PC-9 (cell line): Measurements from ENCODE around the gene OIP5. TPM values are rescaled to one million over a fixed set of nuclear protein-coding genes. Genes with fewer than 3 reads are reported as not detected.

ENCODE experiments used
- BruUV-seq: library from RNA; stranded (reverse); fragments of 400-500 nt; replicated peaks from 2 replicates; lab custom pipeline; 2021; lab: Mats Ljungman, UMichigan
- CTCF ChIA-PET: fragments of 300-600 bp; sonication (Branson Sonifier 250); formaldehyde crosslinking; loops from one replicate; lab custom pipeline; 2022; ENCODE audit warnings: antibody characterized with exemption; lab: Charles Lee
- POLR2A ChIA-PET: fragments of 300-600 bp; sonication (Branson Sonifier 250); formaldehyde crosslinking; loops from one replicate; lab custom pipeline; 2022; ENCODE audit warnings: antibody characterized with exemption; ENCODE audit not compliant: unreplicated experiment; lab: Charles Lee
- DNase-seq, 2 experiments: peaks; one replicate each; pipeline versions ENCODE4 v3.0.0 to v3.0.0-alpha.2; 2015 to 2022; ENCODE audit warnings: mixed read lengths in 1 of 2
- H2AFZ ChIP-seq: fragments of 200-600 bp; sonication (generic); 2 replicates; pipeline ENCODE4 v1.8.1; 2017; ENCODE audit warnings: antibody characterized with exemption
- H3F3A ChIP-seq: fragments of 200-600 bp; sonication (generic); 2 replicates; pipeline ENCODE4 v1.8.1; 2017; ENCODE audit warnings: antibody characterized with exemption, mild to moderate bottlenecking, low read depth; ENCODE audit not compliant: insufficient read depth
- H3K27ac ChIP-seq: fragments of 200-600 bp; sonication (generic); 2 replicates; pipeline ENCODE4 v1.6.1; 2016; ENCODE audit warnings: mixed run types
- H3K27me3 ChIP-seq: fragments of 200-600 bp; sonication (generic); 2 replicates; pipeline ENCODE4 v1.6.1; 2016; ENCODE audit warnings: low read depth, mixed run types; ENCODE audit not compliant: insufficient read depth
- H3K36me3 ChIP-seq: fragments of 200-600 bp; sonication (generic); 2 replicates; pipeline ENCODE4 v1.6.1; 2016; ENCODE audit warnings: low read depth, mixed run types
- H3K4me1 ChIP-seq: fragments of 200-600 bp; sonication (generic); replicated peaks from 2 replicates; pipeline ENCODE4 v1.6.1; 2016; ENCODE audit warnings: mixed run types; ENCODE audit not compliant: insufficient read depth
- H3K4me2 ChIP-seq: fragments of 200-600 bp; sonication (generic); 2 replicates; pipeline ENCODE4 v1.6.1; 2017; ENCODE audit warnings: mixed run types
- H3K4me3 ChIP-seq: fragments of 200-600 bp; sonication (generic); 2 replicates; pipeline ENCODE4 v1.6.1; 2016; ENCODE audit warnings: mixed run types
- H3K79me2 ChIP-seq: fragments of 200-600 bp; sonication (generic); 2 replicates; pipeline ENCODE4 v1.6.1; 2017; ENCODE audit warnings: low read depth, mixed run types
- H3K9me2 ChIP-seq: fragments of 200-600 bp; sonication (generic); 2 replicates; pipeline ENCODE4 v1.8.1; 2017; ENCODE audit warnings: mild to moderate bottlenecking; ENCODE audit not compliant: insufficient read depth
- H3K9me3 ChIP-seq: fragments of 200-600 bp; sonication (generic); 2 replicates; pipeline ENCODE4 v1.8.1; 2016; ENCODE audit warnings: low read depth; ENCODE audit not compliant: insufficient read depth
- H4K20me1 ChIP-seq: fragments of 200-600 bp; sonication (generic); 2 replicates; pipeline ENCODE4 v1.8.1; 2017; ENCODE audit not compliant: insufficient read depth
- CTCF ChIP-seq: fragments of 200-600 bp; sonication (generic); conservative IDR thresholded peaks from 2 replicates; pipeline ENCODE4 v1.6.1; 2017; ENCODE audit warnings: mixed run types, antibody characterized with exemption, mild to moderate bottlenecking, moderate library complexity
- EZH2 ChIP-seq: fragments of 200-600 bp; sonication (generic); IDR thresholded peaks from 2 replicates; pipeline ENCODE4 v1.8.0; 2017; ENCODE audit warnings: antibody characterized with exemption, low read depth
- intact Hi-C: fragments of 100-400 bp; cut with micrococcal nuclease; formaldehyde crosslinking; loops from one replicate; pipeline ENCODE4 v1.10.0; 2022; ENCODE audit not compliant: unreplicated experiment
- total RNA-seq: library from RNA; stranded (reverse); gene quantifications from 2 replicates; pipeline ENCODE4 v1.2.3, GENCODE V29; 2021

The OIP5 gene
- total RNA-seq, 1 experiment from 2014 or later, result 25.4 TPM

- H2AFZ ChIP-seq, result no peak overlapping the region
- no peaks in the 10 kb centered on the region for H3K36me3 ChIP-seq
- H4K20me1 ChIP-seq, result no peaks in the 10 kb centered on the region
- H3F3A ChIP-seq, result no peaks in the 10 kb centered on the region
- no peaks in the 10 kb centered on the region for H3K9me2 ChIP-seq
- CTCF ChIA-PET, result no interaction called here
- intact Hi-C loops, result no loop called here
- BruUV-seq, result no TSS peak
- no peaks in the 10 kb centered on the region for H3K9me3 ChIP-seq
- peaks cover 53% of the 10 kb centered on the region for H3K79me2 ChIP-seq
- no peak overlapping the region for H3K27ac ChIP-seq
- H3K4me1 ChIP-seq, result no peaks in the 10 kb centered on the region
- POLR2A ChIA-PET, result no interaction called here
- DNase-seq, result no peak
- H3K4me2 ChIP-seq, result no peak overlapping the region
- TF ChIP-seq EZH2, result no peak
- TF ChIP-seq CTCF, result no peak
- no peak overlapping the region for H3K4me3 ChIP-seq
- no peaks in the 10 kb centered on the region for H3K27me3 ChIP-seq
Observed at GRCh38 chr15:41341519-41341918, 9.1 kb upstream of the OIP5 start.

GRCh38 chr15:41340189-41340695 is 7.9 kb upstream of the OIP5 start:
- no peaks in the 10 kb centered on the region for H4K20me1 ChIP-seq
- H3K27me3 ChIP-seq, result no peaks in the 10 kb centered on the region
- BruUV-seq, result no TSS peak
- no peak overlapping the region for H3K4me3 ChIP-seq
- H2AFZ ChIP-seq, result no peak overlapping the region
- no peaks in the 10 kb centered on the region for H3F3A ChIP-seq
- TF ChIP-seq CTCF (no peak), EZH2 (no peak)
- no peaks in the 10 kb centered on the region for H3K4me1 ChIP-seq
- H3K27ac ChIP-seq, result no peak overlapping the region
- CTCF ChIA-PET, result no interaction called here
- no peaks in the 10 kb centered on the region for H3K9me3 ChIP-seq
- H3K4me2 ChIP-seq, result no peak overlapping the region
- H3K9me2 ChIP-seq, result no peaks in the 10 kb centered on the region
- H3K79me2 ChIP-seq, result peaks cover 59% of the 10 kb centered on the region
- DNase-seq, result no peak
- POLR2A ChIA-PET, result interaction anchor here (0.7 kb wide), 1 partner anchor 366 kb away, joined by 4 read pairs; no protein-coding TSS in a partner anchor
- H3K36me3 ChIP-seq, result no peaks in the 10 kb centered on the region
- intact Hi-C loops, result no loop called here

- Histone ChIP-seq H3F3A (peaks cover 3% of the 10 kb centered on the region; the same call in 1 of the 2 replicates), H3K9me2 (no peaks in the 10 kb centered on the region), H3K27me3 (no peaks in the 10 kb centered on the region), H3K9me3 (no peaks in the 10 kb centered on the region), H3K4me3 (no peak overlapping the region), H2AFZ (no peak overlapping the region), H3K4me2 (no peak overlapping the region), H3K36me3 (no peaks in the 10 kb centered on the region), H3K27ac (no peak overlapping the region), H4K20me1 (no peaks in the 10 kb centered on the region), H3K4me1 (peaks cover 12% of the 10 kb centered on the region; the same call in 1 of the 2 replicates), H3K79me2 (peaks cover 80% of the 10 kb centered on the region)
- CTCF ChIA-PET, result no interaction called here
- intact Hi-C loops, result no loop called here
- POLR2A ChIA-PET, result no interaction called here
- BruUV-seq, result no TSS peak
- TF ChIP-seq EZH2, result no peak
- no peak for TF ChIP-seq CTCF
- no peak for DNase-seq
Observed at GRCh38 chr15:41337631-41338522, 5.5 kb upstream of the OIP5 start.
